NCI-H1694 treated with DMSO at 0.1 percent for 48 hours (cell line): ENCODE results near the gene TTLL11.
"Not testable (repeated sequence)": the region's sequence is repeated elsewhere in the genome, so short reads cannot be mapped to it uniquely, and the experiment has no call there.

Experiments used
- DNase-seq: peaks from one replicate; lab custom pipeline; 2025; lab: John Stamatoyannopoulos, UW

Gene TTLL11

DNA sequence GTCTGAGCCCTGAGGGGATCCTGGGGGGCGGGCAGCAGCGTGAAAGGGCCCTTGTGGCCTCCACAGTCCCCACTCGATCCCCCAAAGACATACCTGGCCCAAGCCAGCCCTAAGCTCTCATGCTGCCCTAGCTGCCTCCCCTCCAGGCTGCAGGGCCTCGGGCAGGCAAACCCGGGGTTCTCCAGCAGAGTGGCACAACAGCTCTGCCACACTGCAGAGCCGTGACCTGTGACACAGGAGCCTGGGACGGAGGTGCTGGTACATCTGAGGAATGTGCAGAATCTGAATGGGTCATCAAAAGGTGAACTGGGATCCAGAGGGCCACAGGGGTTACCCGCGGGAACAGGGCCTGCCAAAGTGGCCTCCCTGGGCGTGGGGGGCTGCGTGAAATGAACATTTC is 278.5 kb downstream of the TTLL11 start:
- no peak for DNase-seq

DNA sequence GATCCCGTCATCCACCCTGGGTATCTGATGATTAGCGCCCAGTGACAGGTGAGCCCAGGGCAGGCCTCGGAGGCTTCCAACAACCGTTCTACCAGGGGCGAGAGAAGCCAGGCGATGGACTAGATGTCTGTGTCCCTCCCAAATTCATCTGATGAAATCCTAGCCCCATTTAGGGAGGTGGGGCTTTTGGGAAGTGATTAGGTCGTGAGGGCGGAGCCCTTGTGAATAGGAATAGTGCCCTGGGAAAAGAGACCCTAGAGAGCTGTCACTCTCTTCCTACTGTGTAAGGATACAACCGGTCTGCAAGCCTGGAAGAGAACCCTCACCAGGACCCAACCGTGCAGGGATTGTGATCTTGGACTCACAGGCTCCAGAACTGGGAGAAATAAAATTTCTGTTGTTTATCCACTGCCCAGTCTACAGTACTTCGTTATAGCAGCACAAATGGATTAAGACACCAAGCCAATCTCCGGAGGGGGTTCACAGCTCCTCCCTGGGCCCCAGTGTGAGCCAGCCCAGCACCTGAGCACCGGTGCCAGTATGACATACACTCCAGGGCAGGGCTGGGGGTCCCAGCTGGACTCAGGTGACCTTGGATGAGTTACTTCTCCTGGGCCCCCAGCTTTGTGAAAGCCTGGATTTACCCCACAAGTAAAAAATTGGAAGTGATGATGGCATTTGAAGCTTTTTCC is 279.4 kb downstream of the TTLL11 start:
- no peak for DNase-seq

DNA sequence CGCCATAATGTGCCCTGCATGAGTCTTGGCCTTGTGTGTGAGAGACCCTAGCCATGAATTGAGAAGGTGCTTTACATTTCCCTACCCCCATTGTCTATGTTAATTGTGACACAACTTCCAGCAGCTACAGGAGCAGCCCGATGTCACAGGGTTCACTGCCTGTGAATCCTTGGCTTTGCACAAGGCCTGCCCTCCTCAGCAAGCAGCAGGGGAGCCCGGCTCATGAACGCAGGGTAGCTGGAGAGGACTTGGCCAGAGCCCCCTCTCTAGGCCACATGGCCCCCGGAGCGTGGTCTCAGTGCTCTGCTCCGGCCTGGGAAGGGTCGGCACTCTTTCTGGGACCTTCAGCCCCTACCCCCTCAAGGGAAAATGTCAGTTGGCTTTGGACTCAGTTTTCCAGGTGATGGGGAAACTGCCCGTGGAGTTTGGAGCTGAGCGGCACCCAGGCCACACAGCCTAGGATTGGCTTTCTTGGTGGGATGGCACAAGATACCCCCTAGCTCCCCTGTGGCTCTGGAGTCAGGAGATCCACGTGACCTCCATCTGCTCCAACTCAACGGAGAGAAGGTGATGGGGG is 280.9 kb downstream of the TTLL11 start:
- DNase-seq: no peak

DNA sequence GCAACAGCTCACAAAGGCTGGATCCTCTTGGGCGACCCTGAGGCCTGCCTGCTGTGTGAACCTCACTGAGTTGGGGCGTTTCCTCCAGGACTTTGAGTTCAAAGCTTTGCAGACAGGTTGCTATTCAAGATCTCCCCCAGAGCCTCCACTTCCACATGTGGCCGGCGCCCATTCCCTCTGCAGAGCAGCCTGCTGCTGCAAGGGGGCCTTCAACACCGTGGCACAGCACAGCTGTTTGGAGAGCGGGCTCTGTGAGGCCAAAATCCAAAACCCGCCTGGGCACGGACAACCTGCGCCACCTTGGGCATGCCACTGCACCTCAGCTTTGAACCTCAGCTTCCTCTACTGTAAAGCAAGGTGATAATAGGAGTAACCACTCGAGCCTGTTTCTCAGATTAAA is 281.4 kb downstream of the TTLL11 start:
- DNase-seq: no peak

DNA sequence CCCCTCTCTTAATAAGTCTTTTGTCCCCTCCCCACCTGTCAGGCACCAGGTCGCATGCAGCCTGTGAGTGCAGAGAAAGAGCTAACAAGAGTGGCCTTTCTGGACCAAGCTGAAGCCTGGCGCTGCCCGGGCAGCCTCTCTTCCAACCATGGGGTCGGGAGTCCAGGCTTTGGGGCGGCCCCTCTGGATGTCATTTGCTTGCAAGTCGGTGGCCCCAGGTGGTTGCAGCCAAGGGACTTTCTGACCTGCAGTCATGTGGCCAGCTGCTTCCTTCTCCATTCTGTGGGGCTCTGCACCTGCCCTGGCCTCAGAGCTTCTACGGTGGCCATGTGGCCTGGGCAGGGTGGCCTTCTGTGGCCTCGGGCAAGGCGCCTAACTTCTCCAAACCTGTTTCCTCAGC is 282.0 kb downstream of the TTLL11 start:
- no peak for DNase-seq

DNA sequence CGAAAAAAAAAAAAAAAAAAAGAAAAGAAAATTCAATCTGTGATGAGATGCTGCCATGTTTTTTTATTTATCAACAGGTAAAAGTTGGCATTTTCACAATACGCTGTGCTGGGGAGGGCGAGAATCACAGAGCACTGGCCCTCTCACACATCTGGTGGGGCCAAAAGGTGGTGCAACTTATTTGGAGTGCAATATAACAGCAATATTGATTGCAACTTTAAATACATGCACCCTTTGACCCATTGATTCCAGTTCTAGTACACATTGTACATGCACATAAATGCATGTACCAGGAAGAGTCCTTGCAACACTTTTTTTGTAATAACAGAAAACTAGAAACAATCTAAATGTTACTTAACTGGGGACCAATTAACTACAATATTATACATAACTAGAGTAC is 282.6 kb downstream of the TTLL11 start:
- no peak for DNase-seq

DNA sequence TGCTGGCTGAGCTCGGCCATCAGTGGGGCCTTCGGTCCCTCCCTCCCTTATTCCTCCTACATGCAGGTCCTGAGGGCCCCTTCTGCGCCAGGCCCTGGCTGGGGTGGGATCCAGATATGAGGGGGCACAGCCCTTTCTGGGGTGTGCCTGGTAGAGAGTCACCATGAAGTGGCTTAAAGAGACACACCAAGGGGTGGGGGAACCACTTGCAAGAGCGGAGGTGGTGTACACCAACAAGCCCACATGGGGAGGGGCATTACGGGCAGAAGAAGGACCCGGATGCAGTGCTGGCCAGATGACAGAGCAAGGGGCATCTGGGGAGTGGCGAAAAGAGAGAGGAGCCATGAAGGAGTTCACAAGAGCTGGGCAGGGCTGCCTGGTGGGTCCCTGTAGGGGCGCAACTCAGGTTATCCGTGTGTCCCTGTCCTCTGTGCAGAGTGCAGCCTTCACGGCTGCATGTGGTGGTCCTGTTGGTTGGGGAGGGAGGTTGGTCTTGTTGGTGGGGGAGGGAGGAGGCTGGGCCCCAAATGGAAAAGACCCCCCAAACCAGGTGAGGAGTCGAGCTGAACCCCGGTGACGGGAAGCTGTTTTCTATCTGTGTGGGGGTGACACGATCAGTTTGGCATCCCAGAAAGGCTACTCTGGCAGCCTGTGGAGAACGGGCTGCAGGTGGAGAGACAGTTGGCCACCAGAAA is 283.6 kb downstream of the TTLL11 start:
- DNase-seq: no peak

DNA sequence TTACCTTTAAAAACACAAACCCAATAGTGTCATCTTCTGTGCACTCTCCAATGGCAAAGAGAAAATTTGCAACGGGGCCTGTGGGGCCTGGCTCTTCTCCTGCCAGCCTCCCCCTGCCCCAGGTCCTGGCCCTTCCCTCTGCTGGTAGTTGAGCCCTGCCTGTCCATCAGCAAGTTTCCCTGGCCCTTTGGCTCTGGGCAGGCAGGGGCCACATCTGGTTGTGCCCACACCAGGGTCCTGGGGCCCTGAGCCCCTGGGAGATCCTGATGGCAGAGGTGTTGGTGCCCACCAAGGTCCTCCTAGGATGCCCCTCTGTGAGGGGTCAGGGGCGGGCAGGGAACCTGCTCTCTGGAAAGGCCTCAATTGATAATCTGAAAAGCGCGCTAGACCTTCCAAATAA is 284.3 kb downstream of the TTLL11 start:
- no peak for DNase-seq

DNA sequence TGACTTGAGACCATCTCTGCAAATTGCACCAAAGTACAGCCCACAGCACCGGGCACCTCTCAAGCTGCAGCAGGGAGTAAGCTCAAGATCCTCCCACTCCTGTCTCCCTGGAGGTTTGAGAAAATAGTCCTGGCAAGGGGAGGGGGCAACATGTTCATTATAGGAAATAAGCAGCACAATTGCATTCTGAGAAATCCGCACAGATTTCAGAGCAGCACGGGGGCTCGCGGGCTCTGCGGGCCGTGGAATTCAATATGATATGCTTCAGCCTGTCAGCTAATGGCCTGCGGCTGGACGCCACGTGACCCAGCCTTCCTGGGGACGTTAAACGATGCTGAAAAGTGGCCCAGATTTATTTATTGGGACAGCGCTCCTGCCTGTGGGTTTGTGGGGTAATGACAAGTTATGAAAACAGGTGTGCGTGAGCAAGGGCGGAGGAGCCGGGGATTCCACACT is 285.3 kb downstream of the TTLL11 start:
- no peak for DNase-seq

DNA sequence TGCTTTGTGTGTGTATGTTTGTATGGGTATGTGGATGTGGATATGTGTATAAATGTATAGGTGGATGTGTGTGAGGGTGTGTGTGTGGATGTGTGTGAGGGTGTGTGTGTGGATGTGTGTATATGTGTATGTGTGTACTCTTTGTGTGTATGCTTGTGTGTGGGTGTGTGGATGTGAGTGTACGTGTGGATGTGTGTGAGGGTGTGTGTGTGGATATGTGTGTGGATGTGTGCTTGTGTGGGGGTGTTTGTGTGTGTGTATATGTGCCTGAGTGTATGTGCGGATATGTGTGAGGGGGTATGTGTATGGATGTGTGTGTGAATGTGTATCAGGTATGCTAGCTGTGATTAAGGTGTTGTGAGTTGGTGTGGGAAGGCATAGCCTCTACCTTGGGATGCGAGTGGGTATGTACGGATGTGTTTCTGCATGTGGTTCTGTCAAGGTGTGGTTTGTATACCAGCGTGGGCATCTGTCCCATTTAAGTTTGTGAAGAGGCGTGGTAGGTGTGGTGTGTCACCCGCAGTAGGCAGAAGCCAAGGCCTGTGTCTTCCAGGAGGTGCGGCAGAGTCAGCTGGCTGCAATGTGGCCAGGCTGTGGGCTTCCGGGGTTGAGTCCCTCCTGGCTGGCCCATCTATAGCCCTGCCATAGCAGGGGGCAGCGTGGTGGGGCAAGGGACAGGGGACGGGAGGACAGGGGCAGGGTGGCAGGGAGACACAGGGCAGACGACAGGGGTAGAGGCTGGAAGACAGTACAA is 285.9 kb downstream of the TTLL11 start:
- no peak for DNase-seq

DNA sequence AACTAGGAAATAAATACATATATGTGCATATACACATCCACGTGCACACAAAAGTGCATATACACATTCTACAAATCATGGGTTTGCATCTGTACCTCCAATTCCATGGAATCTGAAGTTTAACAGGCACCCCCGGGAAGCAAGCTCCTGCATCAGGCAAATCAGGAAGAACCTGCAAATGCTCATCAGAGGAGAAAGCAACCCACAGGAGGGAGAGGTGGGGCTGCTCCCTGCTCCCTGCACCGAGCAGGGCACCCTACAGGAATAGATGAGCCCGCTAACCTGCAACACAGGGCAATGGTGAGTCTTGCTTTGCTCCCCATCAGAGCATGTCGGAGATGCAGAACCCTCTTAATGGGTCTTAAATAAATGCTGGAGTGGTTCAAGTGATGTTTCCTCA is 290.4 kb downstream of the TTLL11 start:
- no peak for DNase-seq

DNA sequence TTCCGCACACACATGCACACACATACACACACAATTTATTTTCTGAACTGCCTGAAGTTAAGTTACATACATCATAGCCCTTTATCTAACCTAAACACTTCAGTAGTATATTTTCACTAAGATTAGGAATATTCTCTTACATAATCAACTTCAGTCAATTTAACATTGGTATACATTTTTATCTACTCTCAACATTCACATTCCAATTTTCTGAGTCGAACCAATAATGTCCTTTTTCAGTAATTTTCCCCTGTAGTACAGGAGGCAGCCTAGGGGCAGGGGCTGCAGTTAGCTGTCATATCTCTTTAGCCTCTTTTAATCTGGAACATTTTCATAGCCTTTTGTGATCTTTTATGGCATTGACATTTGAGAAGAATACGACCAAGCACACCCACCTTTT is 291.5 kb downstream of the TTLL11 start:
- no peak for DNase-seq

DNA sequence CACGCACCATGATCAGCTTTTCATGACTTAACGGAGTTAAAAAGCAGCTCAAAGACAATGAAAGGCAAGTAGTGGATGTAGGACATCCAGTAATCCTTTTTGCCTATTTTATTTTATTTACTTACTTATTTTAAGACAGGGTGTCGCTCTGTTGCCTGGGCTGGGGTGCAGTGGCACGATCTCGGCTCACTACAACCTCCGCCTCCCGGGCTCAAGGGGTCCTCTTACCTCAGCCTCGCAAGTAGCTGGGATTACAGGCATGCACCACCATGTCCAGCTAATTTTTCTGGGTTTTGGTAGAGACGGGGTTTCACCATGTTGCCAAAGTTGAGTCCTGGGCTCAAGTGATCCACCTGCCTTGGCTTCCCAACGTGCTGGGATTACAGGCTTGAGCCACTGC is 292.7 kb downstream of the TTLL11 start:
- DNase-seq: no peak

DNA sequence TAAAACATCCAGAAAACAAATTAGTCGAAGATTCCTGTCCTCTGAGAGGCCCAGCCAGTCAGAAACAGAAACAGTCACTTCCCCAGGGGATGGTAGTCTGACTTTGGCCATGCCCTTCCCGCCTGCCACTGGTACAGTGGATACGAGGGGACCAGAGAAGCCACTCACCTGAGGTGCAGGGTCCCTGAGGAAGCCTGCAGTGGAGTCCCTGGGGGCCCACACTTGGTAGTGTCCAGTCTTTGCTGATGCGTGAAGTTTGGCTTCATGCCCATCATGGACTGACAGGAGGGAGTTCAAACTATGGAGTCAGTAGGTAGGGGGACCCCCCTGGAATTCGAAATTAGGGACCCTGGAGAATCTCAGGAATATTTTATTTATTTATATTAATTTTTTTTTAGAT is 294.2 kb downstream of the TTLL11 start:
- DNase-seq: no peak

DNA sequence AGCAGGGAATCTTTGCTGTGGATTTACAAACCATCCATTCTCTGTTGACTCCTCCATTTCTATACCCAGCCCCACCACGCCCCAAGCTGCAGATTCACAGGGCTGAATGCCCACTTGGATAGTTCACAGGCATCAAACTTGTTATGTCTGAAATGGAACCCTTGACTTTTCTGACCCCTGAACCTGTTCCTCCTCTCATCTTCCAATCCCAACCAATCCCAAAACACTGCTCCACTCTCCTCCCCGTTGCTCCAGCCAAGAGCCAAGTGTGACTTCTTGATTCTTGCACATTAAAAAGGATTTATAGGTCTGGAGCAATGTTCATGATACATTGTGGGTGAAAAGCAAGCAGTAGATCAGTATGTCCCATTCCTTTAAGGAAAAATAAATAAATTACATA is 296.0 kb downstream of the TTLL11 start:
- no peak for DNase-seq

DNA sequence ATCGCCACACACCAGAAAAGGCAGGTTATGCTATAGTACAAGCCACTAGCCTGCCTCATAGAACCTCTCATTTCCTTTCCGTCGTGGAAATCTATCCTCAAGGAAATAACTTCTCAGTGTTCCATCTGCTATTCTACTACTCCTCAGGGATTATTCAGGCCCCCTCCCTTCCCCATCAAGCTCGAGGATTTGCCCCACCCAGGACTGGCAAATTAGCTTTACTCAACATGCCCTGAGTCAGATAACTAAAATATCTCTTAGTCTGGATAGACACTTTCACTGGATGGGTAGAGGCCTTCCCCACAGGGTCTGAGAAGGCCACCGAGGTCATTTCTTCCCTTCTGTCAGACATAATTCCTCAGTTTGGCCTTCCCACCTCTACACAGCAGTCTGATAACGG is 298.8 kb downstream of the TTLL11 start:
- DNase-seq: not testable (repeated sequence)

DNA sequence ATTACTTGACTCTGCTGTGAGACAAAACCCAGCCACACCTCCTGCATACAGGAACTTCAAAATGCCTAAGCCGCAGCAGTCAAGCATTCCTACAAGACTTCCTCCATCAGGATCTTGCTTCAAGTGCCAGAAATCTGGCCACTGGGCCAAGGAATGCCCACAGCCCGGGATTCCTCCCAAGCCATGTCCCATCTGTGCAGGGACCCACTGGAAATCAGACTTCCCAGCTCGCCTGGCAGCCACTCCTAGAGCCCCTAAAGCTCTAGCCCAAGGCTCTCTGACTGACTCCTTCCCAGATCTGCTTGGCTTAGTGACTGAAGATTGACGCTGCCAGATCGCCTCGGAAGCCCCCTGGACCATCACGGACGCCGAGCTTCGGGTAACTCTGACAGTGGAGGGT is 300.6 kb downstream of the TTLL11 start:
- not testable (repeated sequence) for DNase-seq

DNA sequence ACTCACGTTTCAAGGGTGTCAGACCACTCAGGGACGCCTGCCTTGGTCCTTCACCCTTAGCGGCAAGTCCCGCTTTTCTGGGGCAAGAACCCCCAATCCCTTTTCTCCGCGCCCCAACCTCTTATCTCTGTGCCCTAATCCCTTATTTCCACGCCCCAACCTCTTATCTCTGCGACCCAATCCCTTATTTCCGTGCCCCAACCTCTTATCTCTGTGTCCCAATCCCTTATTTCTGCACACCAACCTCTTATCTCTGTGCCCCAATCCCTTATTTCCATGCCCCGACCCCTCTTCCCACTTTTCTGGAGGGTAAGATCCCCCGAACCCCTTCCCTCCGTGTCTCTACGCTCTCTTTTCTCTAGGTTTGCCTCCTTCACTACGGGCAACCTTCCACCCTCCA is 302.3 kb downstream of the TTLL11 start:
- no peak for DNase-seq

DNA sequence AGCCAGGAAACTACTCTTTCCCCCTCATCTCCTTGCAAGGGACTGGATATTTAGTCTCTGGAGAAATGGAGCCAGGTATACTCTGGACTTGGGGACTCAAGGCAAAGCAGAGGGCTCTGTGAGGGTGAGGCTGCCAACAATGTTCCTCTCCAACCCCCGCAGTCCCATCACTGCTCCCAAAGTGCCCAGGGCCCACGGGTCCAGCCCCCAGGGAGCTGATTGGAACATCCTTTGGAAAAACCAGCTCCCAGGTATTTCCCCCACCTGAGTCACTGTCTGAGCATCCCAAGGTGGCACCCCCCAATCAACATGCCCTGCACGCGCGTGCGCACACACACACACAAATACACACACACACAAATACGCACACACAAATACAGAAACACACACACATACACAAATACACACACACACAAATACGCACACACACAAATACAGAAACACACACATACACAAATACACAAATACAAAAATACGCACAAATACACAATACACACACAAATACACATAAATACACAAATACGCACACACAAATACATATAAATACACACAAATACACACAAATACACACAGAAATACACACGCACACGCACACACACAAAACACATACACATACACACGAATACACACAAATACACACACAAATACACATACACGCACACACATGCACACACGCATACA is 304.3 kb downstream of the TTLL11 start:
- DNase-seq: no peak

DNA sequence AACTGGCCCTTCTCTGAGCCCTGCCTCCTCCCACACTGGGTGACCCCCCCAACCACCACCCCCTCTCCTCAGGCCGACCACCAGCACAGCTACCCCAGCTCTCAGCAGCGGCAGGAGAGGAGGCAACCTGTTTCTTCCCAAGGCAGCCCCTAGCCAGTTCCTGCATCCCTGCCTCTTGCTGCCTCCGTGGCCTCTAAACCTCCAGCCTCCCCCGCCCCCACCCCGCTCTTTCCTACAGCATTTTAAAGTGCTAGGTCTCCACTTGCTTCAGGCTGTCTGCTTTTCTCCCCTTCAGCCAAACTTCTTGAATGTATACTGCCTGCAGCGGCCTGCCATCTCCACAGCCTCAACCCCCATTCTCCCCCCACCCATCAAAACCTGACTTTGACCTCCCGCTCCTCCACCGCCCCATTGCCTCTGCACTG is 306.1 kb downstream of the TTLL11 start:
- DNase-seq: no peak

DNA sequence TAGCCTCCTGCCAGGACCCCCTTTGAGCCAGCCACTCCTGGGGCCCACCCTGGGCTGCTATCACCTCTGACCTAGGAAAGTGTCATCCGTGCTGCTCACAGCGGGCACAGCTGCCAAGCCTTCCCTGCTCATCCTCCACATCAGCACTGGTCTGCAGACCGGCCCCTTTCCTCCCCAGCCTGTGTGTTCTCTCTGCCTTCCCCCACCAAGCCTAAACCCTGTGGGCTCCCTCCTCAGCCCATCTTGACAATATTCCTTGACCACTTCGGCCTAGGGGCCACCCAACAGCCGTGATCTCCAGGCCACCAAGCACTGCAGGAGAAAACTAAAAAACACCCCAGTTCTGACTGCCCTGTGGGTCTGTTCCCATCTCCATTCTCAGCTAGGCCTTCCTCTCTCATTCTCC is 306.6 kb downstream of the TTLL11 start:
- DNase-seq: no peak
